HuH-7 (cell line): ENCODE measurements around the gene IL1R2.
A peak's percentile ranks its signal among the peaks of the same experiment; 100 is the strongest.

Experiments
- DNase-seq: peaks from one replicate; pipeline ENCODE4 v3.0.0; 2011; ENCODE audit warnings: low spot score

The IL1R2 gene

DNA sequence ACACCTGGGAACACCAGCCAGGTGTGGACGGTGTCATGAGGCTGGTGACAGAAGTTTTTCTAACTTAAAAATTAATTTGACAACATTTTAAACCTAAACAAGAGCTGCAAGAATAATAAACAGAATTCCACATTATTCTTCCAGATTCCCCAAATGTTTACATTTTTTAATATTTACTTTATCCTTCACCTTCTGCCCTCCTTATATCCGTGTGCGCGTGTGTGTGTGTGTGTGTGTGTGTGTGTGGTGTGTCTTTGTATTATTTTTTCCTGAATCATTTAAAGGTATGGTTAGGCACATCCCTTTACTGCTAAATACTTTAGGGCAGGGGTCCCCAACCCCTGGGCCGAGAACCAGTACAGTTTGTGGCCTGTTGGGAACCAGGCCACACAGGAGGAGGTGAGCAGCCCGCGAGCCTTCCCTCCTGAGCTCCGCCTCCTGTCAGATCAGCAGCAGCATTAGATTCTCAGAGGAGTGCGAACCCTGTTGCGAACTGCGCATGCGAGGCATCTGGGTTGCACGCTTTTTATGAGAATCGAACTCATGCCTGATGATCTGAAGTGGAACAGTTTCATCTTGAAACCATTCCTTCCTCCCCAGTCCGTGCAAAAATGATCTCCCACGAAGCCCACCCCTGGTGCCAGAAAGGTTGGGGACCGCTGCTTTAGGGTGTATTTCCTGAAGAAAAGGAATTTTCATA lies 16.4 kb upstream of the IL1R2 start:
- DNase-seq = no peak

DNA sequence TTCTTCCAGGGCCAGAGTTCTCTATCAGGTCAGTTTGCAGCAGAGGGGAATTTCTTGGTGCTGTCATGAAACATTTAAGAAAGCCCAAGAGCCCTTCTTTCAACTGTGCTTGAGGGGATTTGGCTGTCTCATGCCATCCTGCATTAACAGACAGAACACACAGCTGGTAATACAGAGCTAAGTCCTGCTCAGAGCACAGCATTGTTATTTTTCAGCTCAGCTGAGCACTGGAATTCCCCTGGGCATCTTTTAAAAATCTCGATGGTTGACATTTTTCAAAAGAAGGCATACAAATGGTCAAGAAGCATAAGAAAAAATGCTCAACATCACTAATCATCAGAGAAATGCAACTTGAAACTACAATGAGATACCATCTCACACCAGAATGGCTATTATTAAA lies 14.9 kb upstream of the IL1R2 start:
- DNase-seq = no peak

- no peak for DNase-seq
Measured at GRCh38 chr2:101980368-101980767, 11.4 kb upstream of the IL1R2 start.

DNA sequence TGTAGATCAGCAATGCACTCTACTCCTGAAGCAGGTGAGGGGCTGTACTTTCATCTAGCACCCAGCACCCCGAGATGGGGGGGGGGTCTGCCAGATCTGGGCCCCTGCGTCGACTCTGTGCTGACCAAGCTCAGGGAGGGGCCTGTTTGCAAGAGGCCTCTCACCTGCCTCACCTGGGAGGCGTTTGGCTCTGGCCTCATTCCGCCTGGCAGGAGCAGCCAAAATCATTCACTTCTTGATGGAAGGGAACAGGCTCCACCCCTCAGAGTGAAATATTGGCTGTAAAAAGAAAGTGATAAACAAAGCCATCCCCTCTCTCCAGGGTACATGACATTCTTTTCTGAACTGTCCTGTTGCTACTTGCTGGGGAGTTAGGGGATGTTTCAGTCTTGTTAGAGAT lies 10.7 kb upstream of the IL1R2 start:
- no peak for DNase-seq

DNA sequence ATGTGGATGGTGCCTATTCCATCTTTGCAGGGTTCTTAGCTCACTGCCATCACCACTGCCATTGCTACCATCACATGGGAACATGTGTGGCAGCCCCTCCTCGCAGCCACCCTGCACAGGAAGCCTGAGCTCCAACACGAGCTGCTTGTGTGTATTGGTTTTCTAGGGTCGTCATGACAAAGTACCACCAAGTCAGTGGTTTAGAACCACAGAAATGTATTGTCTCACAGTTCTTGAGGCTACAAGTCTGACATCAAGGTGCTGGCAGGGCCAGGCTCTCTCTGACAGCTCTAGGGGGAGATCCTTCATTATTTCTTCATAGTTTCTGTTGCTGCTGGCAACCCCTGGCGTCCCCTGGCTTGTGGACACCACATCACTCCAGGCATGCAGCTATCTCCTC lies 10.3 kb upstream of the IL1R2 start:
- no peak for DNase-seq

DNA sequence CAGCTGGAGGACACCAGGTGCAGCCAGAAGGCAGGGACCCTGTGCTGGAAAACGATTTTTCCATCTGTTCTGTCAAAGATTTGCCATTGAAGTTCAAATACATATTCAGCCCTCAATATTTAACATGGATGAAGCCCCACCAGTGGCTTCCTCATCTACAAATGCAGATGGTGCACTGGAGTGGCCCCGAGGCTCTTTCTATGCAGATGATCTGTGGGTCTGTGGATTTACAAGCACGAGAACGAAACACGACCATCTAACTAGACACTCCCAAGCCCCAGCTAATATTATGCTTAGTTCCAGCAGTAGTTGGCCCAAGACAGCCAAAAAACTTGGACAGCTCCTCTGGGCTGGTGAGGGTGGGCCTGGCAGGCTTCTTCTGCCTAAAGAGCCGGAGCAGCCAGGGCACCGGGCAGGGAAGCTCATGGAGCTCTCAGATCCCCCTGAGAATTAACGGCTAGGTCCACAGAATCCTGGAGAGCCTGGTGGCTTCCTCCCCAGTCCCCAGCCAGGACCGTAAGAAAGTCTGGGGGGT lies 9.2 kb upstream of the IL1R2 start:
- no peak for DNase-seq

DNA sequence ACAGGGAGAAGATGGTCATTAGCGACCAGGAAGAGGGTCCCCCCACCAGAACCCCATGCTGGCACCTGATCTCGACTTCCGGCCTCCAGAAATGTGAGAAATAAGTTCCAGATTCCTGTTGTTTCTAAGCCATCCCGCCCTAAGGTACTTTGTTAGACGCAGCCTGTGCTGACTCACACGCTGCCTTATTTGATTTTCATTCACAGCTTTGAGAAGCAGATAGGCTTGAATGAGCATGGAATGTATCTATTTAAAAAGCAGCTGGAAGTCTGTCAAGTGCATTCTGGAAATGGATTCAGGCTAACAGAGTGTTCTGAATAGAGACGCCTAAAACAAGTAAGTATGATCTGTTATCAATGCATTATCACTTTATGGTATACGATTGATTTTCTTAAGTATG lies 8.3 kb upstream of the IL1R2 start:
- DNase-seq = no peak

GRCh38 chr2:101983928-101984327 lies 7.8 kb upstream of the IL1R2 start:
- DNase-seq = peak; percentile 52

- DNase-seq = no peak
Measured at GRCh38 chr2:101984656-101985055, 7.1 kb upstream of the IL1R2 start.

GRCh38 chr2:101985101-101985792 lies 6.5 kb upstream of the IL1R2 start:
- DNase-seq = no peak

- no peak for DNase-seq
Measured at GRCh38 chr2:101985793-101986164, 6.0 kb upstream of the IL1R2 start.

DNA sequence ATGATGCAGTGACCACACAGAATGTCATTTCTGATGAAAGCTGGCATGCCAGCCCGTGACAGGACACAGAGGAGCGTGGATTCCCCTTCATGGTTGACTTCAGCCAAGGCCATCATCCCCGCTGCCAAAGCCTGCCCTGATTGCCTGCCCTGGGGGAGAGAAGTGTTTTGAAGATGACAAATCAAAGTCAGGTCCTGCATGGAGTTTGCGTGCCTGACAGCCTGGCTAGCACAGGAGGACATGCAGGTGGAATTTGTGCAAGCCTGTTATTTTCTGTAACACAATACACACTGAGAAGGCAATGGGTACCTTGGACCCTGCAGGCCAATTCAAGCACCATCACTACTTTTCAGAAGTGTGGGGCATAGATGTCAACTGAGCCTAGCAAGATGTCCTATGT lies 5.4 kb upstream of the IL1R2 start:
- DNase-seq = no peak

- DNase-seq = no peak
Measured at GRCh38 chr2:101986804-101987740, 4.7 kb upstream of the IL1R2 start.

- DNase-seq = no peak
Measured at GRCh38 chr2:101987832-101988231, 3.9 kb upstream of the IL1R2 start.

DNA sequence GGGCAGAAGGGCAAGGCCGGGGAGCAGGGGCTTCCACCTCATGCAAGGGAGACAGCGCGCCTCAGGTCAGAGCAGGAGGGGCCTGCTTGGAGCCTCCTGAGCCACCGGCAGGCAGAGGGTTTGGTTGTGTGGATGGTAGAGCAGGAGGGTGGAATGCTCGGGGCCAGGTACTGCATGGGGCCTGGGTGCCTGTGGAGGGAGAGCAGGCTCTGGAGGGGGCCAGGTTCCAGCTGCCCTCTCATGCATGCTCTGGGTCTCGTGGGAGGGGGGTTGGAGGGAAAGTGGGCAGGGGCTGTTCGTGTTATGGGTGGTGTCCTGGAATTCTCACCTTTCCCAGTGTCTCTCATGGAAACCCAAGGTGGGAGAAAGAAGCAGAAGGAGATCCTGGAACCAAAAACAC lies 3.2 kb upstream of the IL1R2 start:
- no peak for DNase-seq

DNA sequence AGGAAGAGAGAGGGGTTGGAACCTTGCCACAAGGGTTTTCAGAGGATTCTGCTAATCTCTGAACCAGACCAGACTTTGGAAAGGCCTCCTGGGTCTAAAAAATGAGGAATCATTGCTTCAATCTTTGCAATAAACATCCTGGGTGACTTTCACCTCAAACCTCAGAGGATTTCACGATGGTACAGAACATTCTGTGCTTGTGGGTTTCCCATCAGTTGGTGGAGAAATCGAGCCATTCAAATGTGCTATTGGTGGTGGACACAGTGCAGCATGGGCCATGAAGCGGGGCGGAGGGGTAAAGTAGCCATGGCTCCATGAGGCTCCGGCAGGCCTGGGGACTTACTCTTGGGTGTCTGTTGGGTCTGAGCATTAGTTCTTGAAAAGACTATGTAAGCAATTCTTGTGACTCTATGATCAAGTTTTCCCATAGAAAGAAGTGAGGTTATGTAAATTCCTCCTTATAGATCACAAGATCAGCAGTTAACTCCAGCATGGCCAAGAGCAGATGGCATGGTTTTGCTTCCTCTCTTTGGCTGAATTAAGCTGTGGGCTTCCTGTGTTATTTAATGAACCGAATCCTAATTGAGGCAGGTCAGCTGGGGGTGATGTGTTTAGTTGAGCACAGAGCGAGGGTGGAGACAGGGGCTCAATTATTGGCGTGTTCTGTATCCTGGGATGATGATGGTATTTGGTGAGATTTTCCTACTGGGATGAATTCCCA lies 1.9 kb upstream of the IL1R2 start:
- no peak for DNase-seq

DNA sequence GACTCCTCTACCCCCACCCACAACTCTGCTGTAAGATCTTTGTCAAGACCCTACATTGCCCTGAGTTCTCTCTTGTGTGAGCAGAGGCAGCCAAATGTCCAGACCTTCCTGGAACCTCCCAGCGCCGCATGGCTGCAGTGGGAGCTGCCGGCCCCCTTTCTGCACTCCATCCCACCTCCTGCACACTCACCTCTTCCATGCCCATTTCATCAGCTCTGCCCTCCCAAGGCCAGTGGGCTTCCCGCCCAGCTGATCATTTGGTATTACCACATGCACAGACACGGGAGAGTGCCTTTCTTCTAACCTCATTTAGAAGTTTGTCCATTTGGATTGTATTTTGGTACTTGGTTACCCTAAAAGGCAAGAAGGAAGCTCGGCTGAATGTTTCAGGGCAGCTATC lies 2.0 kb downstream of the IL1R2 start:
- no peak for DNase-seq

DNA sequence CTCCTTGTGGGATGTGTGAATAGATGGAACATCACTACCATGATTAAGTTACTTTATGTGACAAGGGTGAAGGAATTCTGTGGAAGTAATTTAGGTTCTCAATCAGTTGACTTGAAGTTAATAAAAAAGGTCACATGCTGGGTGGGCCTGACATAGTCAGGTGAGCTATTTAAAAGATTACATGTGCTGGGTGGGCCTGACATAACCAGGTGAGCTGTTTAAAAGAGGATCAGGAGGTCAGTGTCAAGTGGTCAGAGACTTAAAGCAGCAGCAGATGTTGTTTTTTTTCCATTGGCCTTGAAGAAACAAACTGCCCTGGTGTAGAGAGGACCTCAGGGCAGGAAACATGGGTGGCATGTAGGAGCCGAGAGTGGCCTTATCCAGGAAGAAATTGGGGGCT lies 3.3 kb downstream of the IL1R2 start:
- no peak for DNase-seq

DNA sequence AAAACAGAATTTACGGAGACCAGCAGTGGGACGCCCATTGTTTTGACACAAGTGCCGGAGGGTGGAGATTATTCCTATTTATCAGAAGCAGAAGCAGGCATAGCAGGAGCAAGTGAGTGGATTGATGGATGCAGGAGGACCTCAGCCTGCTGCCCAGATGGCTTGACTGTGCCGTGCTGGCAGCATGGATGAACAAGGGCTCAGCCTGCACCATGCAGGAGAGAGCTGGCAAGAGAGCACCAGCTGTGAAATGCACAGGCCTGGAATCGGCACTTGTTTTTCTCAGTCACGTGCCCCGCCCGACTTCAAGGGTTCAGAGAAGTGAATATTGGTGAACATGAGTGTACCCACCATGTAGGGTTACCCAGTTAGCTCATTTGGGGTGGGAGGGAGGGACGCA lies 4.0 kb downstream of the IL1R2 start:
- no peak for DNase-seq

- no peak for DNase-seq
Measured at GRCh38 chr2:101998556-101998895, 6.8 kb downstream of the IL1R2 start.

GRCh38 chr2:101998896-101999789 lies 7.4 kb downstream of the IL1R2 start:
- peak; percentile 77 for DNase-seq
